ENCODE measurements around the gene SPTB.

The SPTB gene

GRCh38 chr14:64815257-64815656 lies 64.5 kb downstream of the SPTB start:
- in situ Hi-C loops (cut with HindIII; ENCODE audit: low sequenced_read_pairs): no loop called here
- DNase-seq (ENCODE audit: low read depth): no peak
- no peak overlapping the region for H3K4me3 ChIP-seq (ENCODE audit: low read depth, low read length)
- no peak for TF ChIP-seq CTCF (IDR thresholded peaks at IDR 0.05; ENCODE audit: low read depth, low read length, missing control alignments)

DNA sequence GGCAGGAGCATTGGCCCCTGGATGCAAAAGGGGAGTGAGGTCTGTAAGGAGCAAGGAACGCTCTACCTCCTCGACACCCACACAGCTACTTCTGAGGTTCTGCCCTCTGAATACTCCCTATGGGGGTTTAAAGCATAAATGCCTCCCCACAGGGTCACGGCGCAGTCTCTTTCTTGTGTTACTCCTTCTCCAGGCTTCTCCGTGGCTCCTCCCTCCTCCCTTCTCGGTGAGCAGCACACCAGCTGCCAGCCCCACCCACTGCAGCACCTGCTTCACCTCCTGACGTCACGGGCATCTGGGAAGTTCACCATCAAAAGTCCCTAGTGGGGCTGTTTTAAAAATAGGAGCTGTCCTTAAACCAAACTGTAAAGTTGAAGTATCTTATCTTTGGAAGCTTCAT lies 67.3 kb downstream of the SPTB start:
- TF ChIP-seq CTCF (IDR thresholded peaks at IDR 0.05; ENCODE audit: low read depth, low read length, missing control alignments): no peak
- no peak overlapping the region for H3K4me3 ChIP-seq (ENCODE audit: low read depth, low read length)
- no peak for DNase-seq (ENCODE audit: low read depth)
- in situ Hi-C loops (cut with HindIII; ENCODE audit: low sequenced_read_pairs): no loop called here

DNA sequence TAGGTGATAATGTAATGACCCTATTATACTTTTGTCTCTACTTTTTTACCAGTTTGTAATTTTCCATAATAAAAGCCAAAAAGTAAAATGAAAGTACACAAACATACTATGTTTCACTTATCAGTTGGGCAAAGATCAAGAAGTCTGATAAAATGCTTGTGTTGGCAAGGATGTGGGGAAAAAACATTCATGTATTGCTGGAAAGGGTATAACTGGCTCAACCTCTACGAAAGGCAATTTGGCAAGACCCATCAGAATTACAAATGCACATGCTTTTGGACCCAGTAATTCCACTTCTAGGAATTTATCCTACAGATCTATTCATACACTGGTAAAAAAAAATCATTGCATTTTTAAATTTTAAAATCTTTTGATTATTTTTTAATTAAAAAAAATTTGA lies 68.0 kb downstream of the SPTB start:
- DNase-seq (ENCODE audit: low read depth): no peak
- in situ Hi-C loops (cut with HindIII; ENCODE audit: low sequenced_read_pairs): no loop called here
- no peak overlapping the region for H3K4me3 ChIP-seq (ENCODE audit: low read depth, low read length)
- no peak for TF ChIP-seq CTCF (IDR thresholded peaks at IDR 0.05; ENCODE audit: low read depth, low read length, missing control alignments)

DNA sequence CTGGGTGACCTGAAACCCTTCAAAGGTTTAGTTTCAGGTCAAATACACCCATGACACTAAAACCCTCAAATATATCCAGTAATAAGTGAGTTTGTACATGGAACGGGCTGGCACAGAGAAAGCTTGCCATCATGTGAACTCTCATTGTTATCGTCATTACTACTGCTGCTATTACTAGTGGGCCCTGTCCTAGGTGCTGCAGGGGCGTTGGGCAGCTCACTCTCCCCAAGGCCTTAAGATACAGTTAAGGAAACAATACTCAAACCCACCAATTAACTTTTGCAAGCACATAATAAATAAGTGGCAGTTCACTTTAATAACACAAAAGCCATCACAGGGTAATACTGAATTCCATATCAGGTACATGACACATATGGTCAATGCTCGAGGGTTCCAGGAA lies 71.3 kb downstream of the SPTB start:
- no peak for TF ChIP-seq CTCF (IDR thresholded peaks at IDR 0.05; ENCODE audit: low read depth, low read length, missing control alignments)
- no peak for DNase-seq (ENCODE audit: low read depth)

GRCh38 chr14:64807551-64807950 lies 72.2 kb downstream of the SPTB start:
- TF ChIP-seq CTCF (IDR thresholded peaks at IDR 0.05; ENCODE audit: low read depth, low read length, missing control alignments): no peak
- DNase-seq (ENCODE audit: low read depth): no peak

More for the DNA sequence above, 71.3 kb downstream of the SPTB start:
- H3K4me3 ChIP-seq (ENCODE audit: low read depth, low read length): no peak overlapping the region
- in situ Hi-C loops (cut with HindIII; ENCODE audit: low sequenced_read_pairs): no loop called here

DNA sequence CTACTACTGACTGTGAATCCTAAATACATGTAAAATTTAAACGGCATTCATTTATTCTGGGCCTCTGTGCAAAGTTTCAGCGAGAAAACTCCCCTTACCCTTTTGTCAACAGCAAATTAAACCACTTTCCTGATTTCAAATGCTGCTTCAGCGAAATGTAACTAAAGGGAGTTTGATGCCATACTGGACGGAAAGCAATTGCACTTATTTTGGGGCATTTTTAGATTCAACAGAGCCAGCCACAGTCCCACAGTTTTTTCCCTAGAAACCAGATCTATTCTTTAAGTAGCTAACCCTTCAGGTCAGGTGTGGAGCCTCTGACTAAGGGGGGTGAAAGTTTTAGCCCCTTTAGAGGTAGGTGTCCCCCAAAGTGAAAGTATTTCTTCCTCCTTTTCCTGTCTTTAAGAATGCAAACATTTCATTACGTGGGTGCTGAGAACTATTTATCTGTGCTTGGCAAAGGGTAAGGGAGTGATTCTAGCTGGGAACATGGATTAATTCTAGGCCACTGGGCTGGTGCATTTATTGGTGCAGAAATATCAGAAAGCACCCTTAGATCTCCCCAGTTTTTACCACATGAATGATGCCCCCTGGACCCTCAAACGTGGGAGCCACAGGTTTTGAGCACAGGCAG lies 72.7 kb downstream of the SPTB start:
- no peak for DNase-seq (ENCODE audit: low read depth)
- H3K4me3 ChIP-seq (ENCODE audit: low read depth, low read length): no peak overlapping the region
- in situ Hi-C loops (cut with HindIII; ENCODE audit: low sequenced_read_pairs): no loop called here
- no peak for TF ChIP-seq CTCF (IDR thresholded peaks at IDR 0.05; ENCODE audit: low read depth, low read length, missing control alignments)

More at GRCh38 chr14:64807551-64807950, 72.2 kb downstream of the SPTB start:
- H3K4me3 ChIP-seq (ENCODE audit: low read depth, low read length): no peak overlapping the region
- in situ Hi-C loops (cut with HindIII; ENCODE audit: low sequenced_read_pairs): no loop called here
